Sciatic nerve (tissue), 2 donors: ENCODE measurements around the gene THAP12. TPM values are rescaled to one million over a fixed set of nuclear protein-coding genes. Genes with fewer than 3 reads are reported as not detected.

Source experiments
- ATAC-seq: fragments of 200-7000 bp; cut with Tn5 transposase; one replicate; pipeline ENCODE4 v1.9.1; 2020; ENCODE audit warnings: mild to moderate bottlenecking, moderate library complexity
- DNase-seq: peaks from one replicate; pipeline ENCODE4 v3.0.0-alpha.2; 2020; ENCODE audit warnings: low spot score
- intact Hi-C: fragments of 100-400 bp; cut with DNase I; formaldehyde crosslinking; loops from one replicate; pipeline ENCODE4 v1.14.2; 2022
- total RNA-seq: library from RNA; stranded (reverse); fragmentation: NEBNext Ultra II Directional; extraction: Animal tissue kit (Norgen Biotek cat#: 25700); gene quantifications from one replicate; pipeline ENCODE4 v1.2.1, GENCODE V29; 2021
- donor health status: DM: no; HTN: no; CAD: no.
- donor health status: DM: no; HTN: no; CAD: no.

The THAP12 gene
- total RNA-seq, 1 donor from 2014 or later = 45.6 TPM

DNA sequence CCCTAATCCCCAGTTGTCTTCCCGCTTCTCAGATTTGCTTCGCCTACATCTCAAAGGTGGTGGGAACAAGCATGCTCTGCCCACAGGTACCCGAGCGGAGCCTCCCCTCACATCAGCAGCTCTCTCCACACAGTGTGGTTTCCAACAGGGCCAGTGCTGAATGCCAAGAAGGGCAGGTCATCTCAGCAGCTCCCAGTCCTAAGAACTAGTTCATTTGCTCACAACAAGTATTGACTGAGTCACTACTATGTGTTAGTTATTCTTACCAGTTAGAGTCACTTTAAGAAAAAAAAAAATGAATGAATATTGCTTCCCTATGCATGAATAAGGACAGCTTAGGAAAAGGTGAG lies 66.2 kb downstream of the THAP12 start:
- no peak for DNase-seq
- ATAC-seq = no peak
- intact Hi-C loops = loop anchor here (5.0 to 10.0 kb wide), 2 partner anchors 107 to 420 kb away; partner anchors contain the start of gene WNT11

- intact Hi-C loops = loop anchor here (10.0 kb wide), 1 partner anchor 419 kb away; no protein-coding TSS in a partner anchor
- no peak for ATAC-seq
- no peak for DNase-seq
Measured at GRCh38 chr11:76313913-76314740, 66.8 kb downstream of the THAP12 start.

- intact Hi-C loops = loop anchor here (10.0 kb wide), 1 partner anchor 418 kb away; no protein-coding TSS in a partner anchor
- no peak for ATAC-seq
Measured at GRCh38 chr11:76313271-76313670, 67.7 kb downstream of the THAP12 start.

GRCh38 chr11:76310832-76311595 lies 69.9 kb downstream of the THAP12 start:
- ATAC-seq = no peak
- intact Hi-C loops = loop anchor here (10.0 kb wide), 1 partner anchor 416 kb away; no protein-coding TSS in a partner anchor
- DNase-seq = no peak

More at GRCh38 chr11:76313271-76313670, 67.7 kb downstream of the THAP12 start:
- no peak for DNase-seq

DNA sequence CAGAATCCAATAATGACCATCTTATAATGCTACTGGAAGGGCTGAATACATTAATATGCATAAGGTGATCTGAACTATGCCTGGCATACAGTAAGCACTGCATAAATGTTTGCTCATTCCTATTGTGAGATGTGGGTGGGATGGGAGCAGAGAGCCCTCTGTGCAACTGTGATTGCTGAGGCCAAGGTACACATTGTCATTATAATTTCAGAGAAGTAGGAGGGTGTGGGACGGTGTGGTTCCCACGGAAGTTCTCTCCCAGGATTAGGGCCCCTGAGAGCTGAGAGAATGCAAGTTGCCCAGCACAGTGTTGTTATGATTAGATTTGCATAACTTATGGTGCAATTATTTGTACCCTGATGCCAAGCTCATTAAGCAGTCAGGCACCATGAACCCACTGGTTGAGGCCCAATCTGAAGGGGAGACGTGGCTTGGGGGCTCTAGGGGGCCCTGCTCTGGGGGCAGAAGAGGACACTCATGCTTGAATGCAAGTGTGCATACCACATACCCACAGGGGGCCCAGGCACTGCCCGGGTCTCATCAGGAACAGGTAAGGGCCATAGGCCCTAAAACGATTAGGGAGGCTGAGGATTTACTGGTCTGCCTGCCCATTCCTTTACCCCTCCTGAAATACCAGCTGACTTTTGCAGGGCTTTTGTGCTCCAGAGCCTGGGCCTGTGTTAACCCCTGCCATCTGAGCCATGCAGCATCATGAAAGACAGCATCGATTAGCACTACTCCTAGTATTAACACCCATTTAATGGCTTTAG lies 72.8 kb downstream of the THAP12 start:
- ATAC-seq (no peak), DNase-seq (no peak)
- intact Hi-C loops = no loop called here

GRCh38 chr11:76307396-76307795 lies 73.5 kb downstream of the THAP12 start:
- intact Hi-C loops = no loop called here
- ATAC-seq (no peak), DNase-seq (no peak)

DNA sequence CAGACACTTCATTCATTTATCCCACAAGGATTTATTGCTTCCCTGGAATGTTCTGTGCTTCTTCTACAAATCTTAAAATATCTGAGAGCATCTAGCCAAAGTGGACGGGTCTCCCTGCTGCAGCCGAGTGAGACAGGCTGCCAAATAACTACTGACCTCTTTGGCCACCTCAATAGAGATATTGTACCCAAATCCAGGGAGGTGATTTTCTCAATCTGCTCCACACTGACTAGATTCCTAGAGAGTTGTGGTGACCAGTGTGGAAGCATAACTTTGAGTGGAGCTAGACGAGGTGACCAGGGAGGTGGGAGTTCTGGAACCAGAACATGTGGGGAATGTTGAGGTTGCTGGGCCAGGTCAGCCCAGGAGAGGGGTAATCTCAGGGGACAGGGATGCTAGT lies 77.5 kb downstream of the THAP12 start:
- intact Hi-C loops = no loop called here
- no peak for ATAC-seq
- no peak for DNase-seq

- ATAC-seq (no peak), DNase-seq (no peak)
- intact Hi-C loops = no loop called here
Measured at GRCh38 chr11:76302996-76303395, 77.9 kb downstream of the THAP12 start.

Other genes starting within 250 kb of the THAP12 start
- gene WNT11, start 174.6 kb downstream of the THAP12 start, total RNA-seq = 11.6 TPM
- 6.2 TPM for gene GVQW3, start 191 bp upstream of the THAP12 start, total RNA-seq
- gene EMSY, start 63.9 kb upstream of the THAP12 start, total RNA-seq = 35.2 TPM